Pancreas (tissue), 10 donors: ENCODE measurements around the gene RNF212. TPM values are rescaled to one million over a fixed set of nuclear protein-coding genes. Genes with fewer than 3 reads are reported as not detected.
"Not testable (repeated sequence)": the region's sequence is repeated elsewhere in the genome, so short reads cannot be mapped to it uniquely, and the experiment has no call there.

Experiments
- ATAC-seq, 4 donors: fragments of 200-7000 bp; cut with Tn5 transposase; one replicate each; pipeline versions ENCODE4 v1.8.0 to v1.9.1; 2020; ENCODE audit warnings: mild to moderate bottlenecking in 4 of 4, moderate library complexity in 4 of 4
- DNase-seq, 6 donors: peaks; one replicate each; pipeline ENCODE4 v3.0.0-alpha.2; 2020
- FAIRE-seq: peaks from 2 replicates; lab custom pipeline; 2012; peaks lifted over from hg19 to GRCh38; lab: Jason Lieb, UNC
- H3K27ac ChIP-seq, 4 donors: fragments of 200-600 bp; sonication (generic); 1 replicate in 3 of 4; 2 replicates in 1 of 4; pipeline versions ENCODE4 v1.5.0 to v1.8.0; 2020
- H3K27me3 ChIP-seq, 4 donors: fragments of 200-600 bp; one replicate each; pipeline ENCODE4 v1.8.0; 2021
- H3K36me3 ChIP-seq, 3 donors: fragments of 200-600 bp; sonication (generic) in 1 of 3; one replicate each; pipeline versions ENCODE4 v1.5.0 to v1.8.0; 2020 to 2021
- H3K4me1 ChIP-seq, 3 donors: fragments of 200-600 bp; one replicate each; pipeline ENCODE4 v1.8.0; 2021
- H3K4me3 ChIP-seq, 4 donors: fragments of 200-600 bp; sonication (generic) in 2 of 4; one replicate each; pipeline versions ENCODE4 v1.5.0 to v1.8.0; 2020 to 2021
- H3K9me3 ChIP-seq, 4 donors: fragments of 200-600 bp; one replicate each; pipeline ENCODE4 v1.8.0; 2021
- CTCF ChIP-seq, 4 donors: fragments of 200-600 bp; sonication (generic) in 3 of 4; IDR thresholded peaks; one replicate each; pipeline versions ENCODE4 v1.5.0 to v1.8.0; 2021; ENCODE audit warnings: antibody characterized with exemption in 4 of 4
- WGBS, 2 donors: extraction: QIAGEN DNeasy Blood & Tissue Kit; methylation state at CpG; one replicate each; pipeline ENCODE4 v1.1.7; 2013; 5-methylcytosine and 5-hydroxymethylcytosine counted together
- intact Hi-C, 3 donors: fragments of 100-400 bp; cut with DNase I; formaldehyde crosslinking; loops; one replicate each; pipeline versions ENCODE4 v1.11.1 to v1.14.2; 2022
- polyA plus RNA-seq, 2 donors: library from polyadenylated mRNA; stranded (reverse); fragments of 200-250 nt; gene quantifications; one replicate each; pipeline ENCODE4 v1.2.3, GENCODE V29; 2013
- total RNA-seq, 6 donors: library from RNA; stranded (reverse); fragmentation: NEBNext Ultra II Directional in 4 of 6; extraction: Animal tissue kit (Norgen Biotek cat#: 25700) in 4 of 6; gene quantifications; one replicate each; pipeline versions ENCODE4 v1.2.1 to v1.2.4, GENCODE V29; 2021 to 2023
- donor health status: healthy with polysubstance abuse.
- donor health status: DM: no; HTN: no; CAD: no; lungs with moderate emphysema.
- donor health status: DM: no; HTN: no; CAD: no.
- donor health status: control.
- donor health status: control.
- donor health status: Bipolar disorder and iron deficiency.
- donor health status: DM: yes; HTN: yes; CAD: no.
- donor health status: DM: no; HTN: no; CAD: no.
- donor health status: DM: no; HTN: no; CAD: no.
- donor health status: DM: yes; HTN: yes; CAD: no.

RNF212 gene
- total and polyA plus RNA-seq, 8 donors, result 12.0 to 40.3 (median 19.2) TPM

GRCh38 chr4:1126506-1126905 is 13.1 kb upstream of the RNF212 start:
- Histone ChIP-seq H3K36me3 (peaks cover 0 to 1% (median 0%) of the 10 kb centered on the region in 3 donors), H3K9me3 (no peaks in the 10 kb centered on the region), H3K27ac (no peak overlapping the region), H3K27me3 (no peaks in the 10 kb centered on the region), H3K4me1 (peaks cover 0 to 9% (median 9%) of the 10 kb centered on the region in 3 donors), H3K4me3 (no peak overlapping the region)
- DNase-seq (no peak), FAIRE-seq (no peak), ATAC-seq (no peak)
- no peak for TF ChIP-seq CTCF (IDR thresholded peaks at IDR 0.05)
- intact Hi-C loops, result no loop called here
- 87 to 92% methylated on average over 1 of the region's 1 CpG for WGBS, 2 donors

GRCh38 chr4:1125466-1125865 is 12.1 kb upstream of the RNF212 start:
- DNase-seq, H3K4me3 ChIP-seq, ATAC-seq, H3K27me3 ChIP-seq, intact Hi-C loops, H3K4me1 ChIP-seq, FAIRE-seq, H3K9me3 ChIP-seq, H3K36me3 ChIP-seq, H3K27ac ChIP-seq: not testable (repeated sequence)
- 90 to 95% methylated on average over 4 of the region's 4 CpGs for WGBS, 2 donors

GRCh38 chr4:1124818-1125217 is 11.5 kb upstream of the RNF212 start:
- intact Hi-C loops, result no loop called here
- FAIRE-seq (no peak), DNase-seq (no peak), ATAC-seq (no peak)
- Histone ChIP-seq H3K4me3 (no peak overlapping the region), H3K4me1 (no peaks in the 10 kb centered on the region), H3K27ac (no peak overlapping the region), H3K27me3 (no peaks in the 10 kb centered on the region), H3K9me3 (no peaks in the 10 kb centered on the region), H3K36me3 (peaks cover 0 to 5% (median 0%) of the 10 kb centered on the region in 3 donors)
- WGBS, 2 donors, result 82 to 85% methylated on average over 4 of the region's 4 CpGs
- no peak for TF ChIP-seq CTCF (IDR thresholded peaks at IDR 0.05)

- Histone ChIP-seq H3K4me3 (no peak overlapping the region), H3K36me3 (peaks cover 0 to 5% (median 0%) of the 10 kb centered on the region in 3 donors), H3K27me3 (no peaks in the 10 kb centered on the region), H3K9me3 (no peaks in the 10 kb centered on the region), H3K27ac (no peak overlapping the region), H3K4me1 (peaks cover 0 to 4% (median under 1%) of the 10 kb centered on the region in 3 donors)
- ATAC-seq, result no peak
- WGBS, 2 donors, result 90 to 96% methylated on average over 3 of the region's 3 CpGs
- TF ChIP-seq CTCF (IDR thresholded peaks at IDR 0.05), result no peak
- DNase-seq, result no peak
- no peak for FAIRE-seq
- intact Hi-C loops, result no loop called here
These were observed 9.1 kb upstream of the RNF212 start for GRCh38 chr4:1122505-1122904.

- H3K27ac ChIP-seq, result no peak overlapping the region
- peaks cover 5 to 16% (median 15%) of the 10 kb centered on the region in 3 donors for H3K4me1 ChIP-seq
- FAIRE-seq (no peak), ATAC-seq (peak in 2 of 4 donors; percentile 7 to 38), DNase-seq (no peak)
- H3K9me3 ChIP-seq, result no peaks in the 10 kb centered on the region
- no peak for TF ChIP-seq CTCF (IDR thresholded peaks at IDR 0.05)
- H3K4me3 ChIP-seq, result no peak overlapping the region
- intact Hi-C loops, result no loop called here
- peaks cover 0 to 5% (median 0%) of the 10 kb centered on the region in 3 donors for H3K36me3 ChIP-seq
- H3K27me3 ChIP-seq, result no peaks in the 10 kb centered on the region
- 8 to 24% methylated on average over 1 of the region's 1 CpG for WGBS, 2 donors
These were observed 3.5 kb upstream of the RNF212 start for GRCh38 chr4:1116838-1117237.
